K562 (cell line): ENCODE measurements around the gene ATP5PD. TPM values are rescaled to one million over a fixed set of nuclear protein-coding genes. Genes with fewer than 3 reads are reported as not detected.

Experiments
- ARID2 ChIP-seq: fragments of 450-650 bp; IDR thresholded peaks from 2 replicates; pipeline ENCODE4 v1.6.1; 2017; ENCODE audit warnings: antibody characterized with exemption, mild to moderate bottlenecking
- CREM ChIP-seq: IDR thresholded peaks from 2 replicates; pipeline ENCODE4 v1.6.1; 2014; ENCODE audit warnings: antibody characterized with exemption, low read depth
- GABPB1 ChIP-seq: sonication (generic); formaldehyde crosslinking; IDR thresholded peaks from 2 replicates; pipeline ENCODE4 v1.8.0; 2022; ENCODE audit warnings: mild to moderate bottlenecking, missing genetic modification reagents
- KLF13 ChIP-seq: fragments of 450-650 bp; IDR thresholded peaks from 2 replicates; pipeline ENCODE4 v1.6.1; 2016; ENCODE audit warnings: missing genetic modification characterization, low read depth, mild to moderate bottlenecking, missing compliant biosample characterization, moderate library complexity, borderline replicate concordance
- MYBL2 ChIP-seq, 2 experiments: fragments of 450-650 bp in 1 of 2; sonication (generic) in 1 of 2; formaldehyde crosslinking in 1 of 2; IDR thresholded peaks; 2 replicates each; pipeline versions ENCODE4 v1.6.1 to v1.8.1; 2017 to 2022; ENCODE audit warnings: borderline replicate concordance in 1 of 2, inconsistent platforms in 1 of 2, low read depth in 1 of 2, mild to moderate bottlenecking in 1 of 2, missing genetic modification reagents in 1 of 2, moderate library complexity in 1 of 2
- PCBP2 ChIP-seq: fragments of 200-400 bp; formaldehyde crosslinking; IDR thresholded peaks from 2 replicates; pipeline ENCODE4 v1.6.1; 2018; ENCODE audit warnings: low read length, low read depth, mild to moderate bottlenecking, moderate library complexity; ENCODE audit not compliant: poor library complexity, severe bottlenecking
- PTTG1 ChIP-seq: fragments of 450-650 bp; IDR thresholded peaks from 2 replicates; pipeline ENCODE4 v1.6.1; 2016; ENCODE audit warnings: low read depth, mild to moderate bottlenecking, missing genetic modification characterization, missing compliant biosample characterization
- RUNX1 ChIP-seq: sonication (generic); IDR thresholded peaks from 2 replicates; pipeline ENCODE4 v1.6.1; 2016; ENCODE audit warnings: antibody characterized with exemption, low read depth
- SOX6 ChIP-seq: fragments of 450-650 bp; IDR thresholded peaks from 2 replicates; pipeline ENCODE4 v1.6.1; 2014; ENCODE audit warnings: mild to moderate bottlenecking
- TBP ChIP-seq: optimal IDR thresholded peaks from 2 replicates; pipeline ENCODE3; 2011; ENCODE audit warnings: low read depth, low read length, improper control_type of control experiment
- ZBTB17 ChIP-seq: fragments of 450-650 bp; formaldehyde crosslinking; IDR thresholded peaks from 2 replicates; pipeline ENCODE4 v1.4.0; 2020; ENCODE audit warnings: mild to moderate bottlenecking
- ZFX ChIP-seq: sonication (generic); formaldehyde crosslinking; IDR thresholded peaks from 2 replicates; pipeline ENCODE4 v1.8.0; 2022; ENCODE audit warnings: mild to moderate bottlenecking, missing genetic modification reagents, moderate library complexity
- ZKSCAN1 ChIP-seq: fragments of 150-350 bp; IDR thresholded peaks from 2 replicates; pipeline ENCODE4 v1.6.1; 2016; ENCODE audit warnings: low read depth, low read length
- ZNF316 ChIP-seq: fragments of 450-650 bp; IDR thresholded peaks from 2 replicates; pipeline ENCODE4 v1.6.1; 2016
- ZNF347 ChIP-seq: fragments of 450-650 bp; formaldehyde crosslinking; IDR thresholded peaks from 2 replicates; pipeline ENCODE4 v1.4.0; 2020; ENCODE audit warnings: low read depth, mild to moderate bottlenecking, moderate library complexity
- ZNF384 ChIP-seq: IDR thresholded peaks from 2 replicates; pipeline ENCODE4 v1.6.1; 2012; ENCODE audit warnings: low read depth, low read length, improper control_type of control experiment
- ZNF695 ChIP-seq: fragments of 450-650 bp; formaldehyde crosslinking; IDR thresholded peaks from 2 replicates; pipeline ENCODE4 v1.4.0; 2020; ENCODE audit warnings: mild to moderate bottlenecking, moderate library complexity
- ZNF696 ChIP-seq: fragments of 250-450 bp; sonication (Bioruptor Pico); conservative IDR thresholded peaks from 2 replicates; pipeline ENCODE4 v1.4.0; 2020; ENCODE audit warnings: mild to moderate bottlenecking, moderate library complexity
- polyA plus RNA-seq, 8 experiments: library from polyadenylated mRNA; depleted of rRNA in 4 of 8; stranded (reverse) in 5 of 8; unstranded in 3 of 8; fragments of >200 nt; fragmentation: Nextera tagmentation in 2 of 8; fragmentation: Illumina TruSeq in 1 of 8; extraction: Ambion mirVana in 2 of 8; extraction: Trizol in 1 of 8; gene quantifications; 2 replicates each; pipeline versions ENCODE4 v1.2.1 to v1.2.3, GENCODE V29; 2011 to 2014; ENCODE audit warnings: inconsistent platforms in 1 of 8, missing spikeins in 1 of 8
- total RNA-seq, 7 experiments: library from RNA; depleted of rRNA in 6 of 7; stranded (reverse); fragments of >200 nt in 6 of 7; fragmentation: Illumina TruSeq in 2 of 7; extraction: Trizol in 2 of 7; gene quantifications; 2 replicates each; pipeline versions ENCODE4 v1.2.1 to v1.2.3, GENCODE V29; 2011 to 2021; ENCODE audit warnings: low replicate concordance in 1 of 7
- TF ChIP-seq, protein P1 (sequence below): fragments of 450-650 bp; IDR thresholded peaks from 2 replicates; pipeline ENCODE4 v1.6.1; 2016; ENCODE audit warnings: low read depth
- TF ChIP-seq, protein P2 (sequence below): fragments of 250-450 bp; sonication (Bioruptor Pico); IDR thresholded peaks from 2 replicates; pipeline ENCODE4 v1.4.0; 2020

Gene ATP5PD
- total and polyA plus RNA-seq, 9 of the 15 experiments (the other 6 are each of a cell fraction or from before 2014, with no cell fraction given), result 271 to 828 (median 432) TPM

DNA sequence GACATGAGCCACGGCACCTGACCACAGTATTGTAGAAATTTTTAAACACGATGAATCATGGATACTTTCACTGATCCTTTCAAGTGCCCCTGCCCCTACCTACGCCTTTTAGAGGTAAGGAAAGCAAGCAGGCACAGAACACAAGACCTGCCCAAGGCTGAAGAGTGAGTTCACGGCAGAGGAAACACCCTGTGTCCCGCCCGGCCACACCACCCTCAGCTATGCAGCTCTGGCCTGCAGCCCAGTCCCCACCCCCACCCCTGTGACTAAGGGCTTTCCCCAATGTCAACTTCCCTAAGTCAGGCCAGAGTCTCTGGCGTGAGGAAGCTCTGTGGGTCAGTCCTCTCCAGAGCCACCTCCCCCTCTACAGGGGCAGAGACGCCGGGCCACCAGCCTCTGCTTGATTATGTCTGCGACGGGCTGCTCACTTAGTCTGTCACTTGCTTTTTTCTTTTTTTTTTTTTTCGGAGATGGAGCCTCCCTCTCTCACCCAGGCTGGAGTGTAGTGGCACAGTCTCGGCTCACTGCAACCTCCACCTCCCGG, 49.4 kb upstream of the ATP5PD start (continued):
- no peak for TF ChIP-seq ZKSCAN1
- TF ChIP-seq, protein P1, sequence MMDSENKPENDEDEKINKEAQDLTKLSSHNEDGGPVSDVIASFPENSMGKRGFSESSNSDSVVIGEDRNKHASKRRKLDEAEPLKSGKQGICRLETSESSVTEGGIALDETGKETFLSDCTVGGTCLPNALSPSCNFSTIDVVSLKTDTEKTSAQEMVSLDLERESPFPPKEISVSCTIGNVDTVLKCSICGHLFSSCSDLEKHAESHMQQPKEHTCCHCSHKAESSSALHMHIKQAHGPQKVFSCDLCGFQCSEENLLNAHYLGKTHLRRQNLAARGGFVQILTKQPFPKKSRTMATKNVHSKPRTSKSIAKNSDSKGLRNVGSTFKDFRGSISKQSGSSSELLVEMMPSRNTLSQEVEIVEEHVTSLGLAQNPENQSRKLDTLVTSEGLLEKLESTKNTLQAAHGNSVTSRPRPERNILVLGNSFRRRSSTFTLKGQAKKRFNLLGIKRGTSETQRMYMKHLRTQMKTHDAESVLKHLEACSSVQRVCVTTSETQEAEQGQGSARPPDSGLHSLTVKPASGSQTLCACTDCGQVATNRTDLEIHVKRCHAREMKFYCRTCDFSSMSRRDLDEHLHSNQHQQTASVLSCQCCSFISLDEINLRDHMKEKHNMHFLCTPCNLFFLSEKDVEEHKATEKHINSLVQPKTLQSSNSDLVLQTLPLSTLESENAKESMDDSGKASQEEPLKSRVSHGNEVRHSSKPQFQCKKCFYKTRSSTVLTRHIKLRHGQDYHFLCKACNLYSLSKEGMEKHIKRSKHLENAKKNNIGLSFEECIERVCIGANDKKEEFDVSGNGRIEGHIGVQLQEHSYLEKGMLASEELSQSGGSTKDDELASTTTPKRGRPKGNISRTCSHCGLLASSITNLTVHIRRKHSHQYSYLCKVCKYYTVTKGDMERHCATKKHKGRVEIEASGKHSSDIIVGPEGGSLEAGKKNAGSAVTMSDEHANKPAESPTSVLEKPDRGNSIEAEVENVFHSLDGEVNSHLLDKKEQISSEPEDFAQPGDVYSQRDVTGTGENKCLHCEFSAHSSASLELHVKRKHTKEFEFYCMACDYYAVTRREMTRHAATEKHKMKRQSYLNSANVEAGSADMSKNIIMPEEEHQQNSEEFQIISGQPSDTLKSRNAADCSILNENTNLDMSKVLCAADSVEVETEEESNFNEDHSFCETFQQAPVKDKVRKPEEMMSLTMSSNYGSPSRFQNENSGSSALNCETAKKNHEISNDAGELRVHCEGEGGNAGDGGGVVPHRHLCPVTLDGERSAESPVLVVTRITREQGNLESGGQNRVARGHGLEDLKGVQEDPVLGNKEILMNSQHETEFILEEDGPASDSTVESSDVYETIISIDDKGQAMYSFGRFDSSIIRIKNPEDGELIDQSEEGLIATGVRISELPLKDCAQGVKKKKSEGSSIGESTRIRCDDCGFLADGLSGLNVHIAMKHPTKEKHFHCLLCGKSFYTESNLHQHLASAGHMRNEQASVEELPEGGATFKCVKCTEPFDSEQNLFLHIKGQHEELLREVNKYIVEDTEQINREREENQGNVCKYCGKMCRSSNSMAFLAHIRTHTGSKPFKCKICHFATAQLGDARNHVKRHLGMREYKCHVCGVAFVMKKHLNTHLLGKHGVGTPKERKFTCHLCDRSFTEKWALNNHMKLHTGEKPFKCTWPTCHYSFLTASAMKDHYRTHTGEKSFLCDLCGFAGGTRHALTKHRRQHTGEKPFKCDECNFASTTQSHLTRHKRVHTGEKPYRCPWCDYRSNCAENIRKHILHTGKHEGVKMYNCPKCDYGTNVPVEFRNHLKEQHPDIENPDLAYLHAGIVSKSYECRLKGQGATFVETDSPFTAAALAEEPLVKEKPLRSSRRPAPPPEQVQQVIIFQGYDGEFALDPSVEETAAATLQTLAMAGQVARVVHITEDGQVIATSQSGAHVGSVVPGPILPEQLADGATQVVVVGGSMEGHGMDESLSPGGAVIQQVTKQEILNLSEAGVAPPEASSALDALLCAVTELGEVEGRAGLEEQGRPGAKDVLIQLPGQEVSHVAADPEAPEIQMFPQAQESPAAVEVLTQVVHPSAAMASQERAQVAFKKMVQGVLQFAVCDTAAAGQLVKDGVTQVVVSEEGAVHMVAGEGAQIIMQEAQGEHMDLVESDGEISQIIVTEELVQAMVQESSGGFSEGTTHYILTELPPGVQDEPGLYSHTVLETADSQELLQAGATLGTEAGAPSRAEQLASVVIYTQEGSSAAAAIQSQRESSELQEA, result peak; percentile 67
- peak; percentile 77 for TF ChIP-seq SOX6
- TF ChIP-seq ZNF384, result 0 out of 2 replicates have a peak, but pooled peaks have one; percentile 39
- TF ChIP-seq GABPB1 (CRISPR knock-in tag), result 0 out of 2 replicates have a peak, but pooled peaks have one; percentile 36
- TF ChIP-seq RUNX1, result no peak
- no peak for TF ChIP-seq ARID2
- TF ChIP-seq KLF13 (tag), result 0 out of 2 replicates have a peak, but pooled peaks have one; percentile 14
- TF ChIP-seq PCBP2, result no peak
- TF ChIP-seq ZNF695 (CRISPR knock-in tag), result no peak
- peak; percentile 44 for TF ChIP-seq TBP
- TF ChIP-seq MYBL2 (IDR thresholded peaks at IDR 0.05; ENCODE audit: low read depth), result no peak
- no peak for TF ChIP-seq MYBL2 (CRISPR knock-in tag; IDR thresholded peaks at IDR 0.05; ENCODE audit: borderline replicate concordance)
- TF ChIP-seq ZNF316, result peak; percentile 89
- peak; percentile 60; the same call in 1 of the 2 replicates for TF ChIP-seq ZBTB17 (CRISPR knock-in tag)
- TF ChIP-seq, protein P2, sequence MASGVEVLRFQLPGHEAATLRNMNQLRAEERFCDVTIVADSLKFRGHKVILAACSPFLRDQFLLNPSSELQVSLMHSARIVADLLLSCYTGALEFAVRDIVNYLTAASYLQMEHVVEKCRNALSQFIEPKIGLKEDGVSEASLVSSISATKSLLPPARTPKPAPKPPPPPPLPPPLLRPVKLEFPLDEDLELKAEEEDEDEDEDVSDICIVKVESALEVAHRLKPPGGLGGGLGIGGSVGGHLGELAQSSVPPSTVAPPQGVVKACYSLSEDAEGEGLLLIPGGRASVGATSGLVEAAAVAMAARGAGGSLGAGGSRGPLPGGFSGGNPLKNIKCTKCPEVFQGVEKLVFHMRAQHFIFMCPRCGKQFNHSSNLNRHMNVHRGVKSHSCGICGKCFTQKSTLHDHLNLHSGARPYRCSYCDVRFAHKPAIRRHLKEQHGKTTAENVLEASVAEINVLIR (CRISPR knock-in tag), result no peak
- no peak for TF ChIP-seq ZNF347 (CRISPR knock-in tag)
- TF ChIP-seq PTTG1 (tag), result no peak
- TF ChIP-seq ZNF696 (CRISPR knock-in tag), result no peak
- TF ChIP-seq ZFX (CRISPR knock-in tag), result peak; percentile 65
- TF ChIP-seq CREM, result peak; percentile 74
